Right lobe of liver (tissue), 4 donors: ENCODE measurements around the gene SENP7.

Source experiments
- POLR2A ChIP-seq: fragments of 450-650 bp; IDR thresholded peaks from one replicate; pipeline ENCODE4 v1.6.1; 2017; ENCODE audit warnings: antibody characterized with exemption, mild to moderate bottlenecking
- TF ChIP-seq, protein P1 (sequence below), 4 donors: fragments of 200-600 bp in 3 of 4; fragments of 450-650 bp in 1 of 4; IDR thresholded peaks; one replicate each; pipeline versions ENCODE4 v1.5.1 to v1.8.0; 2016 to 2022; ENCODE audit warnings: antibody characterized with exemption in 4 of 4, mild to moderate bottlenecking in 2 of 4
- donor health status: DM: no; HTN: no; CAD: no.
- donor health status: DM: no; HTN: no; CAD: no.
- donor health status: DM: no; HTN: yes; CAD: no.

GRCh38 chr3:101509281-101509680, 3.7 kb downstream of the SENP7 start:
- TF ChIP-seq POLR2A, result no peak
- TF ChIP-seq, protein P1, sequence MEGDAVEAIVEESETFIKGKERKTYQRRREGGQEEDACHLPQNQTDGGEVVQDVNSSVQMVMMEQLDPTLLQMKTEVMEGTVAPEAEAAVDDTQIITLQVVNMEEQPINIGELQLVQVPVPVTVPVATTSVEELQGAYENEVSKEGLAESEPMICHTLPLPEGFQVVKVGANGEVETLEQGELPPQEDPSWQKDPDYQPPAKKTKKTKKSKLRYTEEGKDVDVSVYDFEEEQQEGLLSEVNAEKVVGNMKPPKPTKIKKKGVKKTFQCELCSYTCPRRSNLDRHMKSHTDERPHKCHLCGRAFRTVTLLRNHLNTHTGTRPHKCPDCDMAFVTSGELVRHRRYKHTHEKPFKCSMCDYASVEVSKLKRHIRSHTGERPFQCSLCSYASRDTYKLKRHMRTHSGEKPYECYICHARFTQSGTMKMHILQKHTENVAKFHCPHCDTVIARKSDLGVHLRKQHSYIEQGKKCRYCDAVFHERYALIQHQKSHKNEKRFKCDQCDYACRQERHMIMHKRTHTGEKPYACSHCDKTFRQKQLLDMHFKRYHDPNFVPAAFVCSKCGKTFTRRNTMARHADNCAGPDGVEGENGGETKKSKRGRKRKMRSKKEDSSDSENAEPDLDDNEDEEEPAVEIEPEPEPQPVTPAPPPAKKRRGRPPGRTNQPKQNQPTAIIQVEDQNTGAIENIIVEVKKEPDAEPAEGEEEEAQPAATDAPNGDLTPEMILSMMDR (IDR thresholded peaks at IDR 0.05), result no peak
